Measurements from ENCODE around the gene SEPHS1.

DNA sequence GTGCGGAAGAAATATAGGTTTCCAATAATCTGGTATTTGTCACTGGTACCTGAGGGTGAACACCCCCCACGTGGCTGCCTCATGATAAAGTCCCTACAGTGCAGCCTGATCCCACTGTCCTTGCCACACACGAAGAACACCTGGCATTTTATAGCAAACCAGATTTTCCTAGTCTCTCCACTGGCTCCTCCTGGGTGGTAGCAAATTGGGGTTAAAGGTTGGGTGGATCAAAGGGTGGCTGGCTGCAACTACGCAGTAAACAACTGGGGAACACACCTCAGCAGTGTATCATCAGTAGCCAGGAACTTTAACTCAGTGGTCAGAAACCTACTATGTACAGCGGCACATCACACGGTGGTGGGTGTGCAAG lies 10.3 kb downstream of the SEPHS1 start:
- TF ChIP-seq, protein P1, sequence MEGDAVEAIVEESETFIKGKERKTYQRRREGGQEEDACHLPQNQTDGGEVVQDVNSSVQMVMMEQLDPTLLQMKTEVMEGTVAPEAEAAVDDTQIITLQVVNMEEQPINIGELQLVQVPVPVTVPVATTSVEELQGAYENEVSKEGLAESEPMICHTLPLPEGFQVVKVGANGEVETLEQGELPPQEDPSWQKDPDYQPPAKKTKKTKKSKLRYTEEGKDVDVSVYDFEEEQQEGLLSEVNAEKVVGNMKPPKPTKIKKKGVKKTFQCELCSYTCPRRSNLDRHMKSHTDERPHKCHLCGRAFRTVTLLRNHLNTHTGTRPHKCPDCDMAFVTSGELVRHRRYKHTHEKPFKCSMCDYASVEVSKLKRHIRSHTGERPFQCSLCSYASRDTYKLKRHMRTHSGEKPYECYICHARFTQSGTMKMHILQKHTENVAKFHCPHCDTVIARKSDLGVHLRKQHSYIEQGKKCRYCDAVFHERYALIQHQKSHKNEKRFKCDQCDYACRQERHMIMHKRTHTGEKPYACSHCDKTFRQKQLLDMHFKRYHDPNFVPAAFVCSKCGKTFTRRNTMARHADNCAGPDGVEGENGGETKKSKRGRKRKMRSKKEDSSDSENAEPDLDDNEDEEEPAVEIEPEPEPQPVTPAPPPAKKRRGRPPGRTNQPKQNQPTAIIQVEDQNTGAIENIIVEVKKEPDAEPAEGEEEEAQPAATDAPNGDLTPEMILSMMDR (IDR thresholded peaks at IDR 0.05): no peak
- TF ChIP-seq POLR2A (IDR thresholded peaks at IDR 0.05): peak in 1 of 2 donors; percentile 45

Measured in Peyer's patch (tissue), 4 donors.